ENCODE data around the gene PLCL1.

Gene PLCL1

DNA sequence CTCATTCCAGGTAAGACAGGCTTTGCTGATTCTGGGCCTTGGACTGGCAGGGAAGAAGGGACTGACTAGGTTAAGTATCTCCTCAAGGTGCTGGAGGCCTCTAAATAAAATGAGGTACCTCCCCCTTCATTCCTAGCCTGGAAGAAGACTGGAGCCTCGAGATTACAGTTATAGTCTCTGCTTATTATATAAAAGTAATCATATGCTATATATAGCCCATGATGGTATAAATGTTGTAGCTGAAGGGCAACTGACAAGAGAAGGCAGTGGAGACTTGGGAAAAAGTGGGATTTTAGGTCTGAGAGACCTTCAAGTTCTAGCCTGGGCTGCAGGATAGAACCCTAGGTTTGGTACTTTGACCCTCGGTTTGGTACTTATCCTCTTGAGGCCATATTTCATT lies 248.3 kb downstream of the PLCL1 start:
- DNase-seq (ENCODE audit: extremely low read depth in 1 of 2, low read depth in 1 of 2) = no peak

DNA sequence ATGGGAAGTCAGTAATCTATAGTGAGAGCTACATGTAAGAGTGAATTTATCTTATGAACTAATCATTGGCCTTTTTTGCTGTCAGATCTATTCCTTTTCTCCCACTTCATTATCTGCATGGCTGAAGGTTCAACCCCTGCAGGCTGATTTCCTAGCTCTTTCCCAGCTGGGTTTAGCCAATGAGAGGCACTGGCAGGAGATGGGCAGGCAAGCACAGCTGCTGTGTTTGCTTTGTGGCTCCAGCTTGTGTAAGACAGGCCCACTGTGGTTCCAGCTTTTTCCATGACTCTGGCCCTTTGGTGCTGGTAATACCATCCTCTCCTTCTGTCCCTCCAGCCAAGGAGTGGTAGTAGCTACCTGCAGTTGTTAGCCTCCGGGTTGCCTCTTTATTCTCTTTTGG lies 248.8 kb downstream of the PLCL1 start:
- no peak for DNase-seq (ENCODE audit: extremely low read depth in 1 of 2, low read depth in 1 of 2)

DNA sequence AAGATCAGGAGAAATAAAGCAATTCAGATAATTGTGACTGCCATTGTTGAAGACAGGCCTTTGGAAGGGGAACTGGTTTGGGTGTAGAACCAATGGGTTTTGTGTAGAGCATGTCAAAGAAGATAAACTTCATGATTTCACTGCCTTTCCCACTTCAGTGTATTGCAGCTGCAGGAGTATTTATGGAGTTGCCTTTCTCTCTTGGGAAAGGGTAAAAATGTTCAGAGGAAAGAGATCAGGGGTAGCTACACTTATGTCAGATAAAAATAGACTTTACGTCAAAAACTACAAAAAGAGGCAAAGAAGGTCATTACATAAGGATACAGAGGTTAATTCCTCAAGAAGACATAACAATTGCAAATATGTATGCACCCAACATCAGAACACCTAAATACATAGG lies 249.4 kb downstream of the PLCL1 start:
- no peak for DNase-seq (ENCODE audit: extremely low read depth in 1 of 2, low read depth in 1 of 2)

DNA sequence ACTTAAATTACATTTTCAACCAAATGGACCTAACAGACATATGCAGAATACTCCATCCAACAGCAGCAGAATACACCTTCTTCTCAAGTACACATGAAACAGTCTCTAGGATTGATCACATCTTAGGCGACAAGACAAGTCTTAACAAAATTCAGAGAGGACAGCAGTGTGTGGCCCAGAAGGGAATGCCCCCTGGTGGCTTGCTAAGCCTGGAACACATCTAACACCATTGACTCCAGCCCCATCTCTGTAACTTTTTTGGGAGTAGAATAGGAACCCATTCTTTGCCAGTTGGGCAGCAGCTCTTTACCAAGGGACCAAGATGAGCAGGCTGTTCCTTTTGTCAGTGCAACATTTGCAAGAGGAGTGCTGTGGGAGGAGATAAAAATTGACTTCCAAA lies 249.9 kb downstream of the PLCL1 start:
- peak; percentile 1 to 5 for DNase-seq (ENCODE audit: extremely low read depth in 1 of 2, low read depth in 1 of 2)

DNA sequence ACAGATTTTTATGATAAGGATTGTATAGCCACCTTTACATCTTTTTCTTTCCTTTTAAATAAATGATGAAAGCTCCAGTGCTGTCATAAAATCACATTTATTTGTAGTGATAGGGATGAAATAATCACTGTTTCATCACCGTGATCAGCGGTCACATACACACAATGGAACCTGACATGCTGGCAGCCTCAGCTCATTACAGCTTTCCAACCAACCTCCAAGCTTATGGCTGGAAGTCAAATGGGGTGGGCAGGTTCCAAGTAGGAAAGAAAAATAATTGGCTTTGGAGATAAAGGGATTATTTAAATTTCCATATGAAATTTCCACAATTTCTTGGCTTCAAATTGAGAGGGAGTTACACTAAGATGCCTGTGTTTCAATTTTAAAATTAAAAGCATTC lies 251.3 kb downstream of the PLCL1 start:
- DNase-seq (ENCODE audit: extremely low read depth in 1 of 2, low read depth in 1 of 2) = no peak

DNA sequence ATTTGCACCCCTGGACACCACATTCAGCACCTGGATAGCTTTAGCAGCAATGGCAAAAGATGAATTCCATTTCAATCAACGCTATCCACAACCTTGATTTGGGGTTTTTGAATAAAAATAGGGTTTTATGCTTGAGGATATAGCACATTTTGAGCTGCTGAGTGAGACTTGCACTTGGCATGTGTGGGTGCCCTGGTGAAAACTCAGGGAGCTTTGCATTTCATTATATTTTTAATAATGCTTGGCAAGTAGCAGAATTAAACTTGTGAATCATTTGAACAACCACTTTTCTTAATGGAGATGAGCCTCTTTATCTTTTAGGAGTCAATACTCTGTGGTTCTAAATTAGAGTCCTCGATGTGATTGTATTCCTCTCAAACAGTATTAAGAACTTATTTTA lies 252.4 kb downstream of the PLCL1 start:
- DNase-seq (ENCODE audit: extremely low read depth in 1 of 2, low read depth in 1 of 2) = no peak

DNA sequence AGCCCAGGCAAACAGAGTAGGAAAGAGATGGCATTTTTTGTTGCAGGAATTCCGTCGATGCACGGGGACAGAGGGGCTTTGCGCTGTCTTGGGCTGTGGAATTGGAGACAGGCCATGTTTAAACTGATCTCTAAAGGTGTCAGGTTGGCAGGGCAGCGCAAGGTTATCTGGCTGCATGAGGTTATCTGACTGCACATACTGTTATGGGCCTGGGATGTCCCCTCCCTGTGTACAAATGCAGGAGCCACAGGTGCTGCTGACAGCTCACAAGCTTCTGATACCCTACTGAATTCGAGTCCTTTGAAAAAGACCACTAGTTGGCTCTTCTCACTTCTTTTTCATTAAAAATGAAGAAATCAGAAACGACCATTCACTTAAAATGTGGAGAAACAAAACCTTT lies 255.4 kb downstream of the PLCL1 start:
- no peak for DNase-seq (ENCODE audit: extremely low read depth in 1 of 2, low read depth in 1 of 2)

DNA sequence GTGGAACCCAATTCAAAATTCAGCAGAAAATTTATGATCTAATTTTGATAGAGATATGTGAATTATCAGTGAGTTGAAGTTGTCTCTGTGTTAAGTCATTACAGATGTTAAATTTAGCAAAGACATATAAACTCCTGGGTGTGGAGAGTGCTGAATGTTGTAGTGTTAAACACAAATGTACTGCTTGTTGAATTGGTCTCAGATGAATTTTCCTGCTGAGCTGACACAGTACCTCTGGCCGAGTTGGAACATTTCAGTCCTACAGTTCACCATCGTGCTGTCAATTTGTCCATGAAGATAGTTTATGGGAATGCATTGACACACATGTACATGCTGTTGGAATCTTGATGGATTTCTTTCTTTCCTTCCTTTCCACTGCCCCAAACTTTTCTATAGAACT lies 255.9 kb downstream of the PLCL1 start:
- no peak for DNase-seq (ENCODE audit: extremely low read depth in 1 of 2, low read depth in 1 of 2)

DNA sequence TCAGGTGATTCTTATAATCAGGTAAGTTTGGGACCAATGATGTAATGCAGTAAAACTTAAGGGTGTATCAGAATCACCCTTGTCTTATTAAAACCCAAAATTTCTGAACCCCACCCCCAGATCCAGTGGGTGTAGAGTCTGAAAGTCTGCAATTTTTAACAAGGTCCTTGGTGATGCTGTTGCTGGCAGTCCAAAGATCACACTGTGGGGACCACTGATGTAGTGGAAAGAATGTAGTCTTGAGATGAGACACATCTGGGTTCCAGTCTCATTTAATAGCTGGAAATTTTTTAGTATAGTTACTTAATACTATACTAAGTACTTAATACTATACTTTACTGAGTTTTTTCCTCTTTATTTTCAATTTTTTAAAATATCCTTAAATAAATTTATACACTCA lies 258.4 kb downstream of the PLCL1 start:
- DNase-seq (ENCODE audit: extremely low read depth in 1 of 2, low read depth in 1 of 2) = no peak

DNA sequence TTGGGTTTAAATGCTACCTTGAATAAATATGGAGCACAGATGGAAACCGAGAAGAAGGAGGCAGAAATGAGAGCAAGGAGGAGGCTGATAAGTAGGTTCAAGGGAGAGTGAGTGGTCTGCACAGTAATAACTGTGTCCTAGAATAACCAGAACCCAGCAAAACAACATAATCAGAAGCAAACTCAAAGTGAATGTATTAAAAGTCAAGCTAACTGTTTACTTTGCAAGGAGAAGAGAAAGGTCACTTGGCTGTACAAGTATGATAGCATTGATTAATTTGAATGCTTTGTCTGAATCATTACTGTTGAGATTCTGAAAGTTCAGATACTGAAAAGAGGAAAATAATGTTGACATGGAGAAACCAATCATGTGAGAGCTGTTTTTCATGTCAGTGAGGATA lies 258.8 kb downstream of the PLCL1 start:
- DNase-seq (ENCODE audit: extremely low read depth in 1 of 2, low read depth in 1 of 2) = no peak

DNA sequence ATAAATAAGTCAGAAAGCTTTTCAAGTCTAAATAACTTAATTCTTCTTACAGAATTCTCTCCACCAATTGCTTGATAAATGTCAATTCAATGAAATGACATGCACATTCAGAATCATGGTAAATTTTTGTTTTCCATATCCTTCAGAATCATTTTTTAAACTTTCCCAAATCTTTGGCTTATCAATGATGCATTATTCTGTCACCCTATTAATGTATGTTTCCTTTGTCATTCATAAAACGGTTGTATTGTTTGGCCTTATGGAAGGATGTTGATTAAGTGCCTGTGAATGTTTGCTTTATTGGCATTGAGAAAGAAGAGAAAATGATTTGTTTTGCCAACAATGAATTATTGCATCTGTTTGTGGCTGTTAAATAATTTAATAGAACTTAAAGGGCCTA lies 260.9 kb downstream of the PLCL1 start:
- DNase-seq (ENCODE audit: extremely low read depth in 1 of 2, low read depth in 1 of 2) = no peak

DNA sequence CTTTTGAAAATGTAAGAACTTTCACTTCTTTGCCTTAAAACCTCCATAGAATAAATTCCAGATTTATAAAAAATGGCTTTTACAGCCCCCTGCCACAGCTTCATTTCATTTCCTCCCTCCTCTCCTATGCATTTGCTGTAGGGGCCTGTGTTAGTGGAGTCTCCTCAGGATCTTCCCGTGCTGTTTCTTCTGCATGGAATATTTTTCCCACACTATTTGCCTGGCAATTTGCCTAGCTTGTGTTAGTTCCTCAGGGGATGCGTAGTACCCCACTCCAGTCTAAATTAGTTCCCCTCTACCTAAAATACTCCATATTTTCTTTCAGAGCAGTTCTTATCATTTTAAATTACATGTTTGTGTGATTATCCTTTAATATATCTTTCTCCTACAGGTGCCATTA lies 262.2 kb downstream of the PLCL1 start:
- DNase-seq (ENCODE audit: extremely low read depth in 1 of 2, low read depth in 1 of 2) = no peak

DNA sequence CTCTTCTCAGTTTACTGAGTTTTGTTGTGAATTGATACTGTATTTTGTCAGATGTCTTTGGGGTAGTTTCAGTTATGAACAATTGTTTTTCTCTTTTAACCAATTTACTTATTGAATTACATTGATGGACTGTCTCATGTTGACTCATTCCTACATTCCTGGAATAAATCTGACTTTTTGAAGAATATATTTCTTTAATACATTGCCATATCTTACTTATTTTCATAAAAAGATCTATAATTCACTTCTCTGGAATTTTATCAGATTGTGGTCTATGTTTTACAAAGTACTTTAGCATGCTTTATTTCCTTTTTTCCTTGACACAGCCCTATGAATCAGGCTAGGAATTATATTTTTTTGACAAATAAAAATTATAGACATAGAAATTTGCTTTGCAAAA lies 268.3 kb downstream of the PLCL1 start:
- no peak for DNase-seq (ENCODE audit: extremely low read depth in 1 of 2, low read depth in 1 of 2)

DNA sequence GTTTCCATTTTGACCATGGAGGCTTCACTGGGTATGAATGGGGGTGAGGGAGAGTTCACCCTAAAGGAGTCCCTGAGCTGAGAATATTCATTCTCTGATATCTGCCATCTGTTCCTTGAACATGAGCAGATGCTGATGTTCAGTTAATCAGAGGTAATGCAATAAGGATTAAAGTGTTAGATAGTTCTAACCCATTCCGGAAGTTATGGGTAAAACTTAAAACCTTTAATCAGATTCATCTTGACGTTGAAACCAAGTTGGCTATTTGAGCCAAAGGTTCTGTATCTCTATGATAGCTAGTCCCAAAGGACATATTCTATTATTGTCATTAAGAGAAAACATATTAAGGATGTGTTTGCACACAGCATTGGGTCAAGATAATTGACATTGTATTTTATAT lies 268.9 kb downstream of the PLCL1 start:
- no peak for DNase-seq (ENCODE audit: extremely low read depth in 1 of 2, low read depth in 1 of 2)

DNA sequence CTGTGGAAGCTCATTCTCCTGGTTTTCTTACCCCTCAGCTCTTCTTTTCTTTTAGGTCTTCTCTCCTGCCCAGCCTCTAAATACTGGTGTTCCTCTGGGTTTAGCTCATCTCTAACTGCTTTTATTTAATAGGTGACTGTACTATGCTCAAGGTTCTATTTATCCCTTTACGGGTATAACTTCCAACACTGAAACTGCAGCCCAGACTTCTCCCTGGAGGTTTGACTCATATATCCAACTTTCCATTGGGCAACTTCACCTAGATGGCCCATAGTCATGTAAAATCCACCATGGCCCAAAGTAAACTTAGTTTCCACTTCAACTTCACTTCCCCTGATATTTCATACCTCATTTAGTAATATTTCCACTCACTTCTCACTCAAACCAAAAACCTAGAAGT lies 273.1 kb downstream of the PLCL1 start:
- DNase-seq (ENCODE audit: extremely low read depth in 1 of 2, low read depth in 1 of 2) = no peak

DNA sequence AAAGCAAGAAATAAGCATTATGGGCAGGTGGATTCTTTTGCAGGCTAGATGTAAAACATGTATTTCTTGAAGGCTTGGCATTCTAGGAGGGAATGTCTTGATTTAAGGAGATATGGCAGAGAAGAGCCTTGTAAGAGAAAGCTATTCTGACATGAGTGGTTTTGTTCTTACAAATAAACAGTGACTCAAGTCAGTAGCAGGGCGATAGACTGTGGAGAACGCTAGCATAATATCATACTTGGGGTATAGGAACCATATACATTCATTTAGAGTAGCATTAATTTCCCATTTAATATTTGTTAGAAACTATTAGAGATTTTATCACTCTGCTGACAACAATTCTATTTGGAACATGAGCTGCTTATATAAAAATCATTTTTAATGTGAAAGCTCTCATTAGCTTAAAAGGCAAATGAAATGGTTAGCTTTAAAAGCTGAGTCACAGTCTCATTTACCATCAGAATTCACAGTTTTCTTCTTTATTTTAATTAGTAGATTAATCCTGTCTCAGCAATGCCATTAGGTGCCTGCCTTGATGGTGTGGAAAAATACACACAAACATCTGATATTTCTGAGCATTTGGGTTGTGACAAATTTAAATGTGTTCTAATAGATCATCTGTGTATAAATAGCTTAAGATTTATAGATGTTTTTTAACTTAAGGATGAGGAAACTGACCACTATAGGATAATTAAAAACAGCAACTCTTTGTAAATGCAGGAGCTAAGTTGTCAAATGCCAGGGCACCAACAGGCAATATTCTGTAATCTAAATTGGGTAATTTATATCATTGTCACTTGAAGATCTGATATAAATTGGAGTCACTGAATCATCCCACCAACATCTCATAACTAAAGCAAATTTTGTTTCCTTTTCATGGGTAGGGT lies 276.7 kb downstream of the PLCL1 start:
- DNase-seq (ENCODE audit: extremely low read depth in 1 of 2, low read depth in 1 of 2) = no peak

DNA sequence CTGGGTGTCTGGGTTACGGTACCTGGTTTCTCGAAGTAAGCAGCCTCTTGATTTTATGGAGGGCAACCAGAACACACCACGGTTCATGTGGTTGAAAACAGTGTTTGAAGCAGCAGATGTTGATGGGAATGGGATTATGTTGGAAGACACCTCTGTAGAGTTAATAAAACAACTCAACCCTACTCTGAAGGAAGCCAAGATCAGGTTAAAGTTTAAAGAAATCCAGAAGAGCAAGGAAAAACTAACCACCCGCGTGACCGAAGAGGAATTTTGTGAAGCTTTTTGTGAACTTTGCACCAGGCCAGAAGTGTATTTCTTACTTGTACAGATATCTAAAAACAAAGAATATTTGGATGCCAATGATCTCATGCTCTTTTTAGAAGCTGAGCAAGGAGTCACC lies 279.8 kb downstream of the PLCL1 start:
- DNase-seq (ENCODE audit: extremely low read depth in 1 of 2, low read depth in 1 of 2) = no peak

DNA sequence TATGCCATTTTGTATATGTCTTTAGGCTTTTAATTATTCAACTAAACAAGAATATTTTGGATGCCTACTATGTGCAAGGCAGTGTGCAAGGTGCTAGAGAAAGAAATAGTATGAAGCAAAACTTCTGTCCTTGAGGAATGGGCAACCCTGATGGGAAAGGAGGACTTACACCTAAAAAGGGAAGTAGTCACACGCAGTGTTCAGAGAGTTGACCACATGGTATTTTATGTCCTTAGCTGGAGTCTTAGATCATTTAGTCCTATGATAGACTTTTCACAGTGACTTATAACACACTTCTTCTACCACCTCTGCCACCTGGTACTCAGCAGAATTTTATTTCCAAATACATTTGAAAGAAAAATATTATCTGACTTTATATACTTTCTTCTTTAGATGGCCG lies 291.6 kb downstream of the PLCL1 start:
- DNase-seq (ENCODE audit: extremely low read depth in 1 of 2, low read depth in 1 of 2) = no peak

DNA sequence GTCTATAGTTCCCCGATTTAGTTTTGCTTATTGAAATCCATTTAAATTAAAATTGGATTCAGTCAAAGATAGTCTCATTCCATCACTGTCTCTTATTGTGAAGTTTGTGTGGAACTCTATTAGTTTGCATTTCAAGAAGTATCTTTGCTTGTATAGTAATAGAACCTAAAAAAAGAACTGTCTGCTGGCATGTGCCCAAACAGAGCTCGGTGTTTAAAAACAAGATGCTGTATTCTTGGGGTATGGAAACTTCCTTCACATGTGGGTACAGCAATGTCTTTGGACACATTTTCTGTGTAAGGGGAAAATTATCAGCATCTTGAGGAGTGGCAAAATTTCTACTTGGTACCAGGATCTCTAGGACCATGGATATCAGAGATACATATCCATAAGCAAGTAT lies 292.6 kb downstream of the PLCL1 start:
- DNase-seq (ENCODE audit: extremely low read depth in 1 of 2, low read depth in 1 of 2) = no peak

DNA sequence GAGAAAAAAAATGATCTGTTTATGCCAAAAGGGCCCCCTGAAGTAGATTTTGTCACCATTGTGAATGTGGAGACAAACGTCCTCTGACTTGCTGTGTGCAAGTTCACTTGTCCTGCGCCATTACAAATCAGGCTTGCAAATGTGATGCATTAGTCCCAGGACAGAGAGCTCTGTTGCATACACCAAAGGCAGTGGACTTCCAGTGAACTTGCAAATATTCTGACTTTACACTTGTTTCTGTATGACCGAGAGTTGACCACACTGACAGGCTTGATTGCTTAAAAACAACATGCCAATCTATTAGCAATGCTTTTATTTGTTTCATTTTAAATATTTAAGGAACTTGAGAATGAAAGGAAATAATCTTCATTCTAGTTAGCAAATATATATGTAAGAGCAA lies 293.2 kb downstream of the PLCL1 start:
- no peak for DNase-seq (ENCODE audit: extremely low read depth in 1 of 2, low read depth in 1 of 2)

DNA sequence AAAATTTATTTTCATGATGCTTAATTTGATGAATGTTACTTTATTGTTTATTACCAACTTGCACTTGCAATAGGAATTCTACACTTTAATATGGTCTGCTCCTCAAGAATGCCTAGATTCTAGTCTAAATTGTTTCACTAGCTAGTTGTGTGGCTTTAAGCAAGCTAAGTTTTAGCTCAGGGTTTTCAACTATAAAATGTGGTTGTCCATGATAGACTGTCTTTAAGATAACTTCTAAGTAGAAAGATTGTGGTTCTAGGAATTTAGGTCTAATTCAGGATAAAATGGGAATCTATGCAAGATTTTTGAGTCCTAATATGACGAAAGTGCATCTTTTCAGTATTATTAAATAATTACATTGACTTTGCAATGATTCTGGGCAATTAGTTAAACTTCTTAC lies 294.0 kb downstream of the PLCL1 start:
- no peak for DNase-seq (ENCODE audit: extremely low read depth in 1 of 2, low read depth in 1 of 2)

DNA sequence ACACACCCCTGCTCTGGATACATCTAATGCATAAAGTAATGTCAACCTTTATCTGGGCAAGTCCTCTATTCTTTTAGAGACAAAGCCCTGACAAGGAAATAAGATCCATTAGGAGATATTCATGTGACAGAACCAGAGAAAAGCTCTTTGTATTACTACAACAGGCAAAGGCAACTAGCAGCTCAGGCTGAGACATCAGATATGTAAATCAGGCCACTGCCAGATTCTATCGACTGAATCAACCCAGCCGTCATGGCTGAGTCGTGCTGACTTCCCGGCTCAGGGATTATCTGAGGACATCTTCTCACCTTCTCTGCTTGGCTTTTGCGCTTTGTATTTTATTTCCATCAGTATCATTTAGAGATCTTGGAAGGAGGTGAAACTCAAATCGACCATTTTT lies 294.5 kb downstream of the PLCL1 start:
- DNase-seq (ENCODE audit: extremely low read depth in 1 of 2, low read depth in 1 of 2) = no peak

DNA sequence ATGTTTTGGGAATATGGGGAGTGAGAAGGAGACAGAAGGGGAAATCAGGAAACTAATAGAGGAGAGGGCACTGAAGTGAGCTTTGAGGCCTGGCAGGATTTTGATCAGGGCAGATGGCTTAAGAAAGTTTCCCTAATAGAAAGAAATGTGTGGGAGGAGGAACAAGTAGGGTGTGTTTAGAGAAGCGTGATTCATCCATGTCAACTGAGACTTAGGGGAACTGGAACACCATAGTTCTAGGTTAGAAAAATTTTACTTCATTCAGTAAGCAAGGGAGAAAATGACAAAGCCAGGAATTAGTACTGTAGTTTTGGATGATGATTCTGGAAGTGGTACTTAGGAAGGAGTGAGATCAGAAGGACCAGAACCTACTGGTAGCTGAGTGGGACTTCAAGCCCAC lies 296.0 kb downstream of the PLCL1 start:
- no peak for DNase-seq (ENCODE audit: extremely low read depth in 1 of 2, low read depth in 1 of 2)

All from stimulated activated CD8-positive, alpha-beta memory T cell treated with anti-CD3 and anti-CD28 coated beads, Interleukin-7, amount 100 ng/mL, for 48 hours (primary cell).